ENCODE measurements around the gene CMSS1.
"Not testable (repeated sequence)": the region's sequence is repeated elsewhere in the genome, so short reads cannot be mapped to it uniquely, and the experiment has no call there.

The CMSS1 gene

DNA sequence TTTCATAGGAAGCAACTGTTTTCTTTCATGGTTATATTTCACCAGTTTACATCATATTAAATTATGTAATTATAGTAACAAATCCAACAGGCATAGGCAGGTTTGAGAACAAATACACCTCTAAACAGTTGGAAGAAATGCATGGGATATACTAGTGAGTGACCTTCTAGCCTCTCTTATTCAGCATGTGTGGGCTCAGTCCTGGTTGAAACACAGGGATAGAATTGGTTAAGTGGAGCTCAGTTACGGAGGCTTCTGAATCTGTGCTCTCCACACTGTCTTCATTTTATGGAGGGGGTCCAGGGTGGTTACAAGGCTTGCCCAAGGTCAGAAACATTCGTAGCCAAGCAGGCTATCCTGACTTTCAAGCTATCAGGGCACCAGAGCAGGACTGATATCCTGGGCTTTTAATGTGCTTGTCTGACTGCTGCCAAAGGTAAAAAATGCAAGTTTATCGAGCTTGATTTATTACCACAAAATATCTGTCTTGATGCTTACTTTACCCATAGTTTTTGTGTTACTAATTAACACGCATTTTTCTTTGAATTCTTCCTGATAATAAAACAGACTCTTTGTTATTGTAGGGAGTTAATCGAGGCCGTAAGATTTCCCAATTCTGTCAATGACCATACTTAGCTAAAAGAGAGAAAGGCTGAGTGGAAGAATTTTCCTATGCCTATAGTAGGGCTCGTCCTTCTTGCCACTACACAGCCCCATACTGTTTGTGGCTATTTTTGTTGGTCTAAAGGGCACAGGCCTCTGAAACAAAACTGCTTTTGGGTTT, 207.1 kb downstream of the CMSS1 start:
- peak; percentile 49 for DNase-seq (ENCODE audit: low spot score)

DNA sequence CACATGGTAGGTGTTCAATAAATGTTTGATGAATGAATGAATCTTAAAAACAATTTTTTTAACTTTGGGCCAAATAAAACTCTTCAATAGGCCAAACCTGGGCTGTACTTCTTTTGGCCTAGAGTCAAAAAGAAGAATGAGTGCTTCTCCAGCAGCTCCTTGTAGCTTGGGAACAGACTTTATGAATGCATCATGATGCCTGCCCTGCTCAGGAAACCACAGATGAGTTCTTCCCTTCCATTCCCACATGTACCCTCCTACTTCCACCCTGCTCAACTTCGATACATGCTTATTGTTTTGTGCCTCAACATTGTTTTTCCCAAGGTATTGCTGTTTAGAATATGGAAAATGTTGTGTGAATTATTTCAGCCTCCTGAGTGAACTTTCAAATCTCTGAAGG, 209.7 kb downstream of the CMSS1 start:
- DNase-seq (ENCODE audit: low spot score): peak; percentile 18

DNA sequence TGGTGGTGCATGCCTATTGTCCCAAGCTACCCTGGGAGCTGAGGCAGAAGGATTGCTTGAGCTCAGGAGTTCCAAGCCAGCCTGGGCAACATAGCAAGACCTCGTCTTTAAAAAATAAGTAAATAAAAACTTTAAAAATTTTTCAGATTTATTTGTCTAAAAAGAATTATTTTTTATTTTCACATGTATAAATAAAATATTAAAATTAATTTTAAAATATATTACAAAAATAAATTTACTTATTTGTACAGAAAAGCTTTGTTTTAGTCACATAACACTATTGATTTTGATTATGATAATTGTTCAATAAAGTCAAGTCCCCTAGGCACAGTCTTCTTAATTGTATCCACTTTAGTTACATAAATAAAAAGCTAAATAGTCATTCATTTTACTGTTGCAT, 211.4 kb downstream of the CMSS1 start:
- no peak for DNase-seq (ENCODE audit: low spot score)

DNA sequence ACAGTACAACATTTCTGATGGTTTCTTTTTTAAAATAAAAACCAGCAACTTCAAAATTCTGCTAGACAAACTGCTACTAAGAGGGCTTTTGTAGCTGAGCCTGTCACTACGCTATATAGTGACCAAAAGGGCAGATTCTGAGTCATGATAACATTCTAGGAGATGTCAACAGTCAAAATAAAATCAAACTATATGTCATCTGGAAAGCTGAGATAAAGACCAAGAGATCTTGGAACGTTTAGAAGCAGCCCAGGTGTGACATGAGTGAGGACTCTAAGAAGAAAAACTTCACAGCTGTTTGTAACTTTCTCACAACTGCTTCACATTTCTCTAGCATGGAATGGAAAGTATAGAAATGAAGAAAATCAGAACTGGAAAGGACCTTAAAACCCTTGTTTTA, 212.0 kb downstream of the CMSS1 start:
- no peak for DNase-seq (ENCODE audit: low spot score)

DNA sequence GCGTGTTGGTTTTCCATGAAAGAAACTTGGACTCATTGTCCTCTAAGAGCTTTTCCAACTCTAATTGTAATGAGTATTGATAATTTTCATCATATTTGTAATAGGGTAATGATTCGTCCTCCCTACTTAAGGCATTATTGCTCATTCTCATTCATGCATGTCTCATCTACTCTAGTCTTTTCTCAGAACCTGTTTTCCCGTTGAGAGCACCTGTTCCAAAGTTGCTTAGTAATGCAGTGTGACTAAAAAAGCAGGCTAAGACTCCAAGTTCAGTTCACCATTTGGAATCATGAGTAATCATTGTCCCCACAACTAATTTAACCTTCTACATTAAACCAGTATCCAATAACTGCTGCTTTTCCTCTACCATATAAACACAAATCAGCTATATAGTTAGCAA, 212.7 kb downstream of the CMSS1 start:
- peak; percentile 90 for DNase-seq (ENCODE audit: low spot score)

DNA sequence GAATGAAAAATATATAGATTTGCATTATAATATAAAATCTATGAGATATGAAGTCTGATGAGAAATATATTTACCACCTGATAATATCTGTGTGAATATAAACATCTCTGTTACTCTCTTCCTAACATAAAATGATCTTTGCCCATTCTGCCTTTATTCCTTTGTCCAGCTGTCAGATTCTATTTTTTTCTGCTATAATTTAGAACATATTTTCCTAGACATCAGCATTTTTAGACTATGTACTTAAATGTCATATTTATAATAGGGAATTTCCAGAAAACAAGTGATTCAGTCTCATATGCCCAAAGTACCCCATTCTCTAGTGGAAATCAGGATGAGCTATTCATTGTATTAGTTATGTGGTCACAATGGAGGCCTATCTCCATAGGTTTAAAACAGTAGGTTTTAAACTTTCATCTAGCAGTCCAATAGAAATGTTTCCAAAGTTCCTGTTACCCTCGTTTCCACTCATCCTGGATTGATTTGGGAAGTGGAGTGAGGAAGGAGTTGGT, 213.3 kb downstream of the CMSS1 start:
- DNase-seq (ENCODE audit: low spot score): no peak

DNA sequence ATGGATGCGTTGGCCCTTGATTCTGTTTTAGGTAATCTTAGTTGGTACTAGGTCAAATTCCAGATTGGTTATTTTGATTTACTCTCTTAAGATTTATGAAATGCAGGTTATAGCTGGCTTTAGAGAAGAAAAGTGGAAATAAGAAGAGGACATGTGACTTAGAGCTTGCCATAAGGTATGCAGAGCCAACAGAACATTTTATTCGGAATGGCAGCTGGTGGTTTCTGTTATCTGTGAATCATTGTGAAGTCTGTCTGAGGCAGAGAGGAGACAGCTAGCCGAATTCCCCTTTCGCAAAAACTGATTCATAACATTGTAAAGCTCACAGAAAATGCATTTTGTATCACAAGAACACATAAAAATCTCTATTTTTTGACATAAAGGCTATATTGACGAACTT, 214.6 kb downstream of the CMSS1 start:
- peak; percentile 82 for DNase-seq (ENCODE audit: low spot score)

DNA sequence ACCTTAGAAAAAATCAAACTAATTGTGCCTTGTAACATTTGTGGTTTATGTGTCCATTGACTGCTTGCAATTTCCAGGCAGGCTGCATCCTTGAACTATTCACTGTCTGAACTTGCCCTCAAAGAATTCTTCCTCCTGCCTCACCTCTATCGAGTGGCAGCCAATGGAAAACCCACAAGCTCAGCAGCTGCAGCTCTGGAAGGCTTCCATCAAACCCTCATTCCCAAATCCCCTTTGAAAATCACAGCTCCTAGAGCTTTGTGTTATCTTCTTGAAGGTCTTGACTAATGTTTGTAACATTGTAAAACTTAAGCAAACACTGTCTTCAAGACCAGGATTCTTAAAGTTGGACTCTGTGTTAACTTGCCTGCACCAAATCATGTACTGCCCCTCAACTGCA, 215.5 kb downstream of the CMSS1 start:
- DNase-seq (ENCODE audit: low spot score): peak; percentile 75

DNA sequence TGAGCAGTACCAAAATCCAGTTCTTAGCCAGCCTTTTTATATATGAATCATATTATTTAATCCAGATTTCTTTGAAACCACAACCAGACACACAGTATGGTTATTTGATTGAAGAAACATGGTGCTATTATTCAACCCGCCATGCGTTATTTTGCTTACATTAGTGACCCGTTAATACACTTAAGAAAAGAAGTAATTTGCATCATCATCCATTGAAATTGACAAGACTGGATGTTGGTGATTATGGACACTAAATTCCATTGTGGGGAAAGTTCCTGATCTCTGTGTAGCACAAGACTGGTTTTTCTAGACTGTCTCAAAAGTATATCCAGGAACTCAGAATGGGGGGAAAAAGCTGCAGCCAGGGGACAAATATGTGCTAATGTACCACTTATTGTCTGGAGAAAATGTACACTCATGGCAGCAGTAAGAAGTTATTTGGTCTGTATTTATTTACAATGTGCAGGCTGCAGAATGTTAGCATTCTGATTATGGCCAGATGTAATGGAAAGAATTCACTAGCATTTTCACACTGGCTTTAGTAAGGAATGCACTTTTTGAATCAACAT, 216.3 kb downstream of the CMSS1 start:
- DNase-seq (ENCODE audit: low spot score): no peak

DNA sequence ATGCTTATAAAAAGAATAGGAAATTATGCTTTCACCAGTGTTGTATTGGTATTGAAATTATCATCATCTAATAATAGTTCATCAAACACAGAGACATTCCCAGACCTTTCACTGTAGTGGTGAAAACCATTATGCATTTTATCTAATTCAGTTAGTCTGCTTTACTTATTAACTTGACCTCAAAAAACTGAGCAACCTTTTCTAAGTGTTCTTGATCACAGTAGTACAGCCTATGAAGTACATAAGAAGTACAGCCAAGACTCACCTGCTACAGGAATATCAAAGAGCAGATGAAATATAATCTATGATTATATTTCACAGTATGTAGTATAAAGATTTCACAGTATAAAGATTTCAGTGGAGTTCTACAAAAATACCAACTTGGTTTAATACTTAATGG, 221.4 kb downstream of the CMSS1 start:
- peak; percentile 56 for DNase-seq (ENCODE audit: low spot score)

DNA sequence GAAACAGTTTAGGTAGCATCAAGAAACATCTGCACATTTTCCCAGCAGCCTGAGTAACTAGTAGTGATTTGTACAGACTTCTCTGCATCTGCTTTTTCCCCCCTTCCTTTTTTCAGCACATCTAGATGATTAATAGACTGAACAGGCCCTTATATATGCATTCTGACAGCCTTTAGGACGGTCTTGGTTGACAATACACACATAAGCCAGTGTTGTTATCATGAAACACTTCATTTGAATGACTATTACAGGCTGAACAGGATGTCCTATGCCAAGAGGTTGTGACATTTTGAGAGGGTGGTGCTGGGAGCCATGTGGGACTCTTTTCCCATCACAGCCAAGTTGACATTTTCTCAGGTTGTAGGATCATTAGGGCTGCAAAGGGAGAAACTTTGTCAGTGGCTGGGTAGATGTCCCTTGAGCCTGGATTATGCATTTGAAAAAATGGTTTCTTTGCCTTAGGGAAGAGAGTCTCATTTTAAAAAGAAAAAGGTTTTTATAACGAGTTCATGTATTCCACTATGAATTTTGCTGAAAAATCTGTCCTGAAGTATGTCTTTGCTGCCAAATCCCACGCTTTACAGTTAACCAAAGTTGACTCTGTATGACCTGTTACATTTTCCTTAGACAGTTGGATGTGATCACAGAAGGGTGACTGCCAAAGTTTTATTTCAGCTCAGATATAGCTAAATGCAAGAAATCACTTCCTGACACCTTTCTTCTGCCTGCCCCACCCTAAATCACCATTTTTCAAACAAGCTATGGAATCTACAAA, 223.0 kb downstream of the CMSS1 start:
- peak; percentile 24 for DNase-seq (ENCODE audit: low spot score)

DNA sequence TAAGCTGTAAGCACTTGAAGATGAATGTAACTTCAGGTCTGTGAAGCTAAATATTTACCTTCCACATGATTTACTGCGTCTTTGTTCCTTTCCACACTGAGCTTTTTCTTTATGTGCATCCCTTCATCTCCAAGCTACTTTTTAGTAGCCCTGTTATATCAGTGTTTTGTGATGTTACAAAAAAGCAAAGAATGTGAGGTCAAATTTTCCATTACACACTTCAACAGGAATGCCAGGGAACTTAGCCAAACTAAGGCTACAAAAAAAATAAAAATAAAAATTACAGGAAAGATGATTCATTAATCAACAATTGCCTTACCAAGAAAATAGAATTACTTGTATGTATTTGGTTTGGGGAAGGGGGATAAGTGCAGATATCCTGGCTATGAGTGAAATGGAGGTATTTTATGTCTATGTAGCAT, 223.7 kb downstream of the CMSS1 start:
- peak; percentile 91 for DNase-seq (ENCODE audit: low spot score)

DNA sequence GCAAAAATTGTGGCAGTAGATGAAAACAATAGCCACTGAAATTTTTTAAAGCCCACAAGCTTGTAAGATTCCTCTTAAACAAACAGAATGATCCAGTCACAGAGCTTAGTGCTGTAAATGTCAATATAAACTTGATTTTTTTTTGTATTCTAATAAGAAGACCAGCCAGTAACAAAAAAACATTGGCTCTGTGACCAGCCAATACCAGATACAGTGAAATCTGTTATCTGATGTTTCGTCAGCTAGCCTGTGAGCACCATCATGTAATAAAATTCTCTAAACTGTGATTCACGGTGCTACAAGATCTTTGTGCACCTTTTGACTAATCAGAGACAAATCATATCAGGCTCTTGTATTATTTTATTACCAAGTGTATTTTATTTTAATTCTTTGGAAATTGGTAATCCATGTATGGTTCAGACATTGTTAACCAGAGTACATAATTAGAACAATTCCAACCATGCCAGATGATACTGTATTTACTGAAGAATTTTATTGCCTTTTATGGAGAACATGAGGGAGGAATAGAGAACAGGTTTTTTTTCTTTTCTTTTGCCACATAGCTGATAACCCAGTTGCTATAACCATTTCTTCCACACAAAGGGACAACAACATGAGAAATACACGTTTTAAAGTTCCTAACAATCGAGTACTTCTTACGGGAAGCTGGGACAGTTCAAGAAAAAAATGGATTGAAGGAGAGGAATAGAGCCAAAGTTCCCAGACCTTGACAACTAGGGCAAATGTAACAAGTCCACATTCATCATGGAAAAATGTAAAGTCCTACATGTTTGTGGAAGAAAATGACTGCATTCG, 224.7 kb downstream of the CMSS1 start:
- DNase-seq (ENCODE audit: low spot score): peak; percentile 65

DNA sequence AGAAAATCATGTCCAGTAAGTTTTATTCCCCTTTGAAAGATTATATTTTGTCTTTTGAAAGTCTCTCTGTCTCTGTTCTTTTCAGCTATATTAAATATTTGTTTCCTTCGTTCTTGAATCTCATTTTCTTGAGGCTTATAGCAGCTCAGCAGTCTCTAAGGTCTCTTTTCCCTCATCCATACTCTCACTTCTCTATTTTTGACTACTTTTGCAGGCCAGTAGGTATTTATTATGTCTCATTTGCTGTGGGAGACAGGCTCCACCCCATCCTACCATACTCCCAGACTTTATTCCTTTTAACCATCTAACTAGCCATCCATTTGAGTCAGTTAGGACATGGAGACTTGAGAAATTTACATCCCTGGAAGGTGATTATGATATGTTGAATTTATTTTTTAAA, 225.6 kb downstream of the CMSS1 start:
- no peak for DNase-seq (ENCODE audit: low spot score)

DNA sequence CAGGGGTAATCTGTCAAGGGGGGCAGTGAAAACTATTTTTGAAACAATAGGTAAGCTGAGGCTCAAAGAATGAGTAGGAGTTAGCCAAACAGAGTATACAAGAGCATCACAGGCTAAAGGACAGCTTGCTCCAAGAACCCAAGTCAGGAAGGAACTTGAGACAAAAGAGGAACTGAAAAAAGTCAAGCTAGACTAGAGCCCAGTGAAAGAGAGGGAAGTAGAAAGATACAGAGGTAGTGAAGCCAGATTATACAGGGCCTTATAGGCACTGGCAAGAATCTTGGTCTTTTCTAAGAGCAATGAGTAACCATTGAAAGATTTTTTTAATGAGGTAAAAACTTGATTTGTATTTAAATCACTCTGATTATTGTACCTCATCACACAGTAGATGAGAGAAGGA, 226.7 kb downstream of the CMSS1 start:
- DNase-seq (ENCODE audit: low spot score): no peak

DNA sequence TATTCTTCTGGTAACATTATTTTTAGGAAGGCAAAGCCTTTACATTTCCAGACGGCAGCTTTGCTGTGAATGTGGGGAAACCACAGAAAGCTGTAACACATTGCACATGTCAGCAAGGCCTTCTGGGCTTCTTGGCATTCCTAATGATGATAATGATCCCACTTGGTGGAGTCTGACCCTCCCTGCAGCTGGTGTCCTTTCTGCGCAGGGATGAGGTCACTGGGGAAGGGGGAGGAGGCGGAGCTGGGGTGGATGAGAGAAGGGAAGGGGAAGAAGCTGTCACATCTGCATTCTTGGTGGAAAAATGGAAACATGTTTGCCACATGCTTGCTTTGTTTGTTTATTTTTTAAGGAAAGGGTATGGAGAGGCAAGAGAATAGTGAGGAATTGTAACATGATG, 228.0 kb downstream of the CMSS1 start:
- peak; percentile 34 for DNase-seq (ENCODE audit: low spot score)

DNA sequence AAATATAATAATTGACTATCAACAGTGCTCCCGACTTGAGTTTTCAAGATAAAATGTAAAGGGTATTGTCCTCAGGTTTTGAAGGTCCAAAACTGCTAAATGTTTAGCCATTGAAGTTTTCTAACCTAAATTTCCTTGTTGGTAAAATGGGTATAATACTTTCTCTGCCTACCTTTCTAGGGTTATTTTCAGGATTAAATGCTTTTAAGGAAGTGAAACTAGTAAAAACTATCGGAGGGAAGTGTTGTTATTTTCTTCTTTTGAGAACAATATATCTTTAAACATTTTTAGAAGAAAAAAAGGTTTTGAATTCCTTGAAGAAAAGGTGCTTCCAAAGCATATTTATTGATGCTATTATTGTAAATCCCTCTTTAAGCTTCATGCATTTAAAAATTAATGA, 229.3 kb downstream of the CMSS1 start:
- DNase-seq (ENCODE audit: low spot score): no peak

DNA sequence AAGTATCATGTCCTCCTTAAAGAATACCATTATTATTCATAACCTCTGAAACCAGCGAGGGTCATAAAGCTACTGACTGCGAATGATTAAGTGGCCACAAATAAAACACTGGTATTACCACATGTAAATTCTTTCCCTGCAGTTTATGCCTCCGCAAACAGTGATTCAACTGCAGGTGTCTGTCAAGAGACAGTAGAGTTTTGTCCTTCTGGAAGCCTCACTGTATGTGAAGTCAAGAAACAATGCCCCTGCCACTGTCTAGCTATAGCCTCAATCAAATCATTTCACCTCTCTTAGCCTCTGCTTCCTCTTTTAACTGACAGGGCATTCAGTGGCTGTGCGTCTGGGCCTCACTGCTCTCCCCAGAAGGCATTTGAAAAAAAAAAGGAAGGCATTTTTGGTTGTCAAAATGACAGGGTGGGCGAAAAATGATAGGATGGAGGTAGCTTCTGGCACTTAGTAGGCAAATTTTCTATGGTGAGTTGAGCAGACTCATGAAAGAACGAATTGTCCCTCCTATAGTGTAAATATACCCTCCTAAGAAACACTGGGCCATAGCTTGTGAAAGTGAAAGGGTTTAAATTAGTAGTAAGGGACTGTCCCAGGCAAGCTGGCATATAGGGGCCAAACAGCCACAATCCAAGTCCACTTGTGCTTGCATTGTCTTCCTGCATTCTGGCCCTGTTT, 229.9 kb downstream of the CMSS1 start:
- peak; percentile 96 for DNase-seq (ENCODE audit: low spot score)

DNA sequence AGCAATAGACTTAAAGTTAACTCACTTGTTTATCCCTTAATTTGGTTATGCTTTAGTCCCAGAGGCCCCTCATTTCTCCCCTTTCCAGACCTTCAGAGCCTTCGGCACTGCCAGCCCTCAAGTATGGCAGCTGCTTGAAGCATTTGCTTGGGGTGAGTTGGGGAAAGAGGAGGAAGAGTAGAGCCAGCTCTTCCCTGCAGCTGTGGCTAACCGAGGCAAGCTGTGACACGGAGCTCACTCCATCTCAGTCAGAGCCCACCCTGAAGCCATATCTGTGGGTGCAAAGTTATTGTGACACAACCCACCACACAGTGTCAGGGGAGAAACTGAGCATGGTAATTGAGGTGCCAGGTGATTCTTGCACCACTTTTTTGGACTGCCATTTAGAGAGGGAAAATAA, 230.6 kb downstream of the CMSS1 start:
- DNase-seq (ENCODE audit: low spot score): no peak

DNA sequence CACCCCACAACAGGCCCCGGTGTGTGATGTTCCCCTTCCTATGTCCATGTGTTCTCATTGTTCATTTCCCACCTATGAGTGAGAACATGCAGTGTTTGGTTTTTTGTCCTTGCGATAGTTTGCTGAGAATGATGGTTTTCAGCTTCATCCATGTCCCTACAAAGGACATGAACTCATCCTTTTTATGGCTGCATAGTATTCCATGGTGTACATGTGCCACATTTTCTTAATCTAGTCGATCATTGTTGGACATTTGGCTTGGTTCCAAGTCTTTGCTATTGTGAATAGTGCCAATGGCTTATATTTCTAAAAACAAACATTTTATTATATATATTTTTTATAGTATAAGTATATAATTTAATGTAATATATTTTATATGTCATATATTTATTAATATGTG, 233.9 kb downstream of the CMSS1 start:
- not testable (repeated sequence) for DNase-seq (ENCODE audit: low spot score)

DNA sequence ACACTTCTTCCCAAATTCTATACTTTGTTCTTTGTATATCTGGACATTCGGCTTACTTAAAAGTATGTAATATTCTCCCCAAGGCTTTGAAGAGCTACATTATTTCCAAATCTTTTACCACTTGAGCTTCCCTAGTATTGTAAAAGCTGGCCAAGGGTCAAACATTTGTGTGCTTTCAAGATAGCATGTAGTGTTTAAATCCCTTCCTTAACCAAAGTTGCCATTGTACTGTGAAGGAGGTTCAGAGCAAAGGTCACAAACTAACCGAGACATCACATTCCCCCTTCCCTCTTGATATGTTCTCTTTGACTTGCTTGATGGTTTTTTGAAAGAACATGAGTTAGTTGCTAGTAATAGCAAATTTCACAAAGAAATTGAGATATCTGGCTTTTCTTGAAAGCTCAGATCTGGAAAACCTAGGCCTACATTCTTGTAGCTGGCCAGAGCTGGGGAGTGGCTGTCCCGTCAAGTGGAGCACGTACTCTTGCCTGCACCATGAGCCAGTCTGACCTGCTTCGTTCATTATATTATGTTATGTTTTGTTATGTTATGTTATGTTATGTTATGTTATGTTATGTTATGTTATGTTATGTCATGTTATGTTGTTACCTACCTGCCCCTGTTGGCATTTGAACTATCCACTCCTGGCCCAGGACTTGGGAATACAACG, 236.4 kb downstream of the CMSS1 start:
- no peak for DNase-seq (ENCODE audit: low spot score)
